Neuronal stem cell (in vitro differentiated cells): Measurements from ENCODE around the gene CSRNP2.

Source experiments
- DNase-seq: peaks from one replicate; pipeline ENCODE4 v3.0.0-alpha.2; 2013; ENCODE audit warnings: low spot score
- H2AFZ ChIP-seq: one replicate; pipeline ENCODE4 v1.6.1; 2013; ENCODE audit warnings: mild to moderate bottlenecking, low read length, inconsistent platforms
- H2AK5ac ChIP-seq: 2 replicates; pipeline ENCODE4 v1.6.1; 2013; ENCODE audit warnings: low read depth, mild to moderate bottlenecking, inconsistent platforms, low read length, moderate library complexity, mixed read lengths
- H2BK120ac ChIP-seq: 2 replicates; pipeline ENCODE4 v1.6.1; 2013; ENCODE audit warnings: low read depth, mild to moderate bottlenecking, inconsistent platforms, low read length, moderate library complexity, mixed read lengths
- H2BK12ac ChIP-seq: one replicate; pipeline ENCODE4 v1.6.1; 2013; ENCODE audit warnings: low read length, inconsistent platforms
- H2BK15ac ChIP-seq: 2 replicates; pipeline ENCODE4 v1.6.1; 2013; ENCODE audit warnings: mild to moderate bottlenecking, low read length, inconsistent platforms, mixed read lengths
- H2BK5ac ChIP-seq: one replicate; pipeline ENCODE4 v1.6.1; 2013; ENCODE audit warnings: inconsistent platforms, mild to moderate bottlenecking, low read length, moderate library complexity
- H3K14ac ChIP-seq: one replicate; pipeline ENCODE4 v1.6.1; 2013; ENCODE audit warnings: low read length, inconsistent platforms
- H3K18ac ChIP-seq: 2 replicates; pipeline ENCODE4 v1.6.1; 2013; ENCODE audit warnings: low read length, inconsistent platforms
- H3K23ac ChIP-seq: 2 replicates; pipeline ENCODE4 v1.6.1; 2013; ENCODE audit warnings: low read depth, mild to moderate bottlenecking, mixed read lengths, low read length, inconsistent platforms; ENCODE audit not compliant: poor library complexity
- H3K27ac ChIP-seq: replicated peaks from 3 replicates; pipeline ENCODE4 v1.5.1; 2013; ENCODE audit warnings: low read length, inconsistent platforms
- H3K27me3 ChIP-seq, 3 experiments: 2 replicates each; pipeline ENCODE4 v1.6.1; 2013; ENCODE audit warnings: low read length in 3 of 3, mild to moderate bottlenecking in 2 of 3, inconsistent platforms in 1 of 3, low read depth in 1 of 3, mixed read lengths in 1 of 3, moderate library complexity in 1 of 3; ENCODE audit not compliant: control insufficient read depth in 3 of 3, insufficient read depth in 3 of 3
- H3K36me3 ChIP-seq, 2 donors: replicated peaks in 1 of 2; 2 replicates each; pipeline ENCODE4 v1.6.1; 2013; ENCODE audit warnings: low read length in 2 of 2; ENCODE audit not compliant: control insufficient read depth in 2 of 2, insufficient read depth in 2 of 2
- H3K4ac ChIP-seq: 2 replicates; pipeline ENCODE4 v1.6.1; 2013; ENCODE audit warnings: inconsistent platforms, mild to moderate bottlenecking, low read length, moderate library complexity
- H3K4me1 ChIP-seq, 2 donors: 1 replicate in 1 of 2; 2 replicates in 1 of 2; pipeline ENCODE4 v1.6.1; 2013; ENCODE audit warnings: low read length in 2 of 2, low read depth in 1 of 2; ENCODE audit not compliant: control insufficient read depth in 2 of 2, insufficient read depth in 1 of 2
- H3K4me2 ChIP-seq: one replicate; pipeline ENCODE4 v1.6.1; 2013; ENCODE audit warnings: mild to moderate bottlenecking, low read length, inconsistent platforms; ENCODE audit not compliant: insufficient read depth, poor library complexity, severe bottlenecking
- H3K4me3 ChIP-seq, 2 donors: 2 replicates each; pipeline ENCODE4 v1.5.1; 2013; ENCODE audit warnings: low read length in 2 of 2, mild to moderate bottlenecking in 2 of 2, inconsistent platforms in 1 of 2, moderate library complexity in 1 of 2
- H3K79me1 ChIP-seq: one replicate; pipeline ENCODE4 v1.6.1; 2013; ENCODE audit warnings: low read depth, mild to moderate bottlenecking, inconsistent platforms, low read length, moderate library complexity
- H3K9ac ChIP-seq: one replicate; pipeline ENCODE4 v1.6.1; 2013; ENCODE audit warnings: mild to moderate bottlenecking, low read depth, low read length, inconsistent platforms; ENCODE audit not compliant: poor library complexity
- H3K9me3 ChIP-seq, 2 donors: replicated peaks in 1 of 2; 2 replicates each; pipeline versions ENCODE3 to v1.6.1; 2013; ENCODE audit warnings: low read length in 2 of 2, mild to moderate bottlenecking in 2 of 2, inconsistent platforms in 1 of 2, low read depth in 1 of 2, mixed read lengths in 1 of 2, moderate library complexity in 1 of 2; ENCODE audit not compliant: control insufficient read depth in 2 of 2, insufficient read depth in 1 of 2
- H4K8ac ChIP-seq: one replicate; pipeline ENCODE4 v1.6.1; 2013; ENCODE audit warnings: low read depth, mild to moderate bottlenecking, inconsistent platforms, low read length, moderate library complexity
- H4K91ac ChIP-seq: one replicate; pipeline ENCODE4 v1.6.1; 2013; ENCODE audit warnings: low read length, low read depth, mild to moderate bottlenecking, inconsistent platforms; ENCODE audit not compliant: poor library complexity
- WGBS, 2 donors: extraction: QIAGEN DNeasy Blood & Tissue Kit; methylation state at CpG; one replicate each; pipeline ENCODE4 v1.1.7; 2013; ENCODE audit warnings: missing lambda C conversion rate in 2 of 2, mixed read lengths in 1 of 2; ENCODE audit not compliant: insufficient read length in 2 of 2, insufficient replicate concordance in 1 of 2; ENCODE audit errors: extremely low coverage in 2 of 2; 5-methylcytosine and 5-hydroxymethylcytosine counted together

Gene CSRNP2

GRCh38 chr12:51048661-51049251, 34.6 kb downstream of the CSRNP2 start:
- no peak for DNase-seq
- no peak overlapping the region for H3K27ac ChIP-seq
- no peak overlapping the region for H2BK15ac ChIP-seq
- no peak overlapping the region for H3K18ac ChIP-seq
- H3K23ac ChIP-seq: no peak overlapping the region
- no peak overlapping the region for H4K8ac ChIP-seq
- no peak overlapping the region for H2AK5ac ChIP-seq
- H3K14ac ChIP-seq: no peak overlapping the region
- H3K36me3 ChIP-seq: peaks cover 3 to 4% of the 10 kb centered on the region in 2 donors
- no peak overlapping the region for H2BK12ac ChIP-seq
- H3K4me2 ChIP-seq: peak overlapping the region; percentile 63
- peak overlapping the region; percentile 51 to 87 for H3K4me3 ChIP-seq
- peak overlapping the region; percentile 61 for H3K9ac ChIP-seq
- H2BK120ac ChIP-seq: no peak overlapping the region
- H2AFZ ChIP-seq: peak overlapping the region; percentile 85
- whole genome bisulfite sequencing, 2 donors: no CpG with 5 or more reads among the region's 14 CpGs
- no peak overlapping the region for H3K4ac ChIP-seq
- H2BK5ac ChIP-seq: no peak overlapping the region
- no peaks in the 10 kb centered on the region for H3K27me3 ChIP-seq
- no peaks in the 10 kb centered on the region for H3K79me1 ChIP-seq
- peaks cover 3% of the 10 kb centered on the region in 2 donors for H3K4me1 ChIP-seq
- H3K9me3 ChIP-seq: no peaks in the 10 kb centered on the region
- no peak overlapping the region for H4K91ac ChIP-seq

- no CpG with 5 or more reads among the region's 51 CpGs for WGBS, 2 donors
- Histone ChIP-seq H2BK15ac (no peak within 1 kb of the TSS), H3K27me3 (no peaks in the 10 kb centered on the region), H2BK5ac (peak within 1 kb of the TSS; percentile 13), H3K27ac (peak within 1 kb of the TSS; percentile 71), H3K14ac (no peak within 1 kb of the TSS), H3K4ac (no peak within 1 kb of the TSS), H3K4me2 (peak within 1 kb of the TSS; percentile 63), H3K9me3 (no peaks in the 10 kb centered on the region), H3K23ac (peak within 1 kb of the TSS; percentile 66), H2BK120ac (no peak within 1 kb of the TSS), H3K18ac (peak within 1 kb of the TSS; percentile 94), H3K79me1 (no peaks in the 10 kb centered on the region), H4K8ac (no peak within 1 kb of the TSS), H3K36me3 (peaks cover 3 to 4% of the 10 kb centered on the region in 2 donors), H4K91ac (no peak within 1 kb of the TSS), H3K4me3 (peak within 1 kb of the TSS; percentile 51 to 87), H3K9ac (peak within 1 kb of the TSS; percentile 73), H2BK12ac (no peak within 1 kb of the TSS), H2AFZ (peak within 1 kb of the TSS; percentile 85), H3K4me1 (peaks cover 3% of the 10 kb centered on the region in 2 donors), H2AK5ac (no peak within 1 kb of the TSS)
- peak; percentile 92 for DNase-seq
Observed at GRCh38 chr12:51047655-51048540, 35.5 kb downstream of the CSRNP2 start, which contains the start of gene LETMD1. TSS of gene LETMD1 (plus strand) at chr12:51048327. CDS start at chr12:51048357, 30 bp downstream.

GRCh38 chr12:51036279-51036678, 47.1 kb downstream of the CSRNP2 start:
- peaks cover 0 to 4% (median 0%) of the 10 kb centered on the region in 3 experiments for H3K27me3 ChIP-seq
- no peak overlapping the region for H2BK15ac ChIP-seq
- no peaks in the 10 kb centered on the region for H3K4me1 ChIP-seq
- H3K79me1 ChIP-seq: peaks cover 1% of the 10 kb centered on the region
- no peak overlapping the region for H3K4me3 ChIP-seq
- no CpG with 5 or more reads among the region's 3 CpGs for WGBS, 2 donors
- H2AK5ac ChIP-seq: no peak overlapping the region
- H4K8ac ChIP-seq: no peak overlapping the region
- H3K4ac ChIP-seq: no peak overlapping the region
- no peaks in the 10 kb centered on the region for H3K9me3 ChIP-seq
- H3K14ac ChIP-seq: no peak overlapping the region
- no peak overlapping the region for H3K18ac ChIP-seq
- no peak overlapping the region for H3K9ac ChIP-seq
- no peak overlapping the region for H3K4me2 ChIP-seq
- no peak overlapping the region for H2BK12ac ChIP-seq
- H3K23ac ChIP-seq: no peak overlapping the region
- H2BK5ac ChIP-seq: no peak overlapping the region
- H2BK120ac ChIP-seq: no peak overlapping the region
- no peak overlapping the region for H2AFZ ChIP-seq
- no peak overlapping the region for H4K91ac ChIP-seq
- no peak for DNase-seq
- H3K27ac ChIP-seq: no peak overlapping the region
- H3K36me3 ChIP-seq: no peaks in the 10 kb centered on the region

GRCh38 chr12:51033457-51034089, 49.8 kb downstream of the CSRNP2 start:
- no peak overlapping the region for H2BK12ac ChIP-seq
- H3K4me3 ChIP-seq: no peak overlapping the region
- no peak overlapping the region for H4K8ac ChIP-seq
- H3K27ac ChIP-seq: no peak overlapping the region
- no peak overlapping the region for H3K18ac ChIP-seq
- peaks cover 0 to under 1% (median 0%) of the 10 kb centered on the region in 3 experiments for H3K27me3 ChIP-seq
- H2AFZ ChIP-seq: no peak overlapping the region
- H2BK15ac ChIP-seq: no peak overlapping the region
- no peak overlapping the region for H3K4ac ChIP-seq
- no peak overlapping the region for H3K14ac ChIP-seq
- H2BK5ac ChIP-seq: no peak overlapping the region
- no peak overlapping the region for H2BK120ac ChIP-seq
- H3K79me1 ChIP-seq: peaks cover 1% of the 10 kb centered on the region
- DNase-seq: no peak
- no peak overlapping the region for H4K91ac ChIP-seq
- no peaks in the 10 kb centered on the region for H3K36me3 ChIP-seq
- no CpG with 5 or more reads among the region's 4 CpGs for WGBS, 2 donors
- H3K9me3 ChIP-seq: no peaks in the 10 kb centered on the region
- no peak overlapping the region for H3K23ac ChIP-seq
- peaks cover 0 to under 1% of the 10 kb centered on the region in 2 donors for H3K4me1 ChIP-seq
- H2AK5ac ChIP-seq: no peak overlapping the region
- no peak overlapping the region for H3K4me2 ChIP-seq
- H3K9ac ChIP-seq: no peak overlapping the region
